GM18526 (cell line): Measurements from ENCODE around the gene NTM.

Experiments used
- POLR2A ChIP-seq: IDR thresholded peaks from 3 replicates; pipeline ENCODE4 v1.6.1; 2011; ENCODE audit not compliant: insufficient read length; ENCODE audit errors: extremely low read depth

Gene NTM

DNA sequence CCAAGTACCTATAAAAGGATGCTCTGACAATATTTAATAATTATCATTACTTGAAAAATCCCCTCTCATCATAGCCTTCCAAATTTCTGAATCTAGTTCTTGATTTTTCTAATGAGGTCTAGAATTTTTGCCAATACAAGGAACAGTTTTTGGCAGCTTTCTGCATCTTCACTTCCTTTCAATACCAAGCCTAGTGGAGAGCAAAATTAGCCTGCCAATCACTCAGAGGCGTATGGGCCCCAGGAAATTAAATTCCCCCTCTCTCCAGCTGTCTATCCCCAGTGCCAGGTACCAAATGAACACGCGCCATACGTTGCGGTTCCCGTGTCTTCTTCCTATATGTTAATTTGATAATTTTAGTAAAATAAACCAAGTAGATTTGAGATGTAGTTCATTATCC is 293.9 kb downstream of the NTM start:
- TF ChIP-seq POLR2A: no peak

DNA sequence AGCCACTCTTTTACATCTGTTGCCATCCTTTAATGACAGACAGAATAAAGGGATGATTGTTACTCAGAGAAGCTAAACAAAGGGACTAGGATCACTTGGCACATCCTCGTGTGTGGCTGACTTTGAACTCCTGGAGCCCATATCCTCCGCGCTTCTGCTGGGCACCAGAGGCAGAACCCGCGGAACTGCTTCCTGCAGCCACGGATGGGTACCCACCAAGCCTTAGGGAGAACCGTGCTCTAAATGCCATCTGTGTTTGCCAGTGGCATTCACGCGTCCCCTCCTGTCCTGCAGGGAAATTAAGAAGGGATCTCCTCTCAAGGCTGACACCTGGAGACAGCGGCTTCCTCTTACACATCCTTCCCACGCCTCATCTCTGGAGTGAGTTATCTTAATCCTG is 294.4 kb downstream of the NTM start:
- no peak for TF ChIP-seq POLR2A

DNA sequence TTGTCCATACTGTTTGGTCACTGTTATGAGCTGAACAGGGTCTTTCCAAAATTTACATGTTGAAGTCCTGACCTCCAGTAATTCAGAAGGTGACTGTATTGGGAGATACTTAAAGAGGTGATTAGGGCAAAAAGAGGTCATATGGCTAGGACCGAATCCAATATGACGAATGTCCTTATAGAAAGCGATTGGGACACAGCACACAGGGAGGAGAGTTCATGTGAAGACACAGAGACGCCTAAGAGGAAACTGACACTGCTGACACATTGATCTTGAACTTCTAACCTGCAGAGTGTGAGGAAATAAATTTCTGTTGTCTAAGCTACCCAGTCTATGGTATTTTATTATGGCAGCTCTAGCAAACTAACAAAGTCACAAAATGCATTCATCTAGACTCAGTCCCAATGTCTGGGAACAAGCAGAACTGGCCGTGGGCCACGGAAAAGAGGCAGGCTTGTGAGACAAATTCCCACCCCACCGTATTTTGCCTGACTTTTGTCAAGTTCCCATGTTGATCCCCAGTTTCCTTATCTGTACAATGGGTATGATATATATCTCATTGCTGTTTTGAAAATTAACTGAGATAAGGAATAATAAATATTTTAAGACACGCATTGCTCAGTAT is 295.0 kb downstream of the NTM start:
- no peak for TF ChIP-seq POLR2A

DNA sequence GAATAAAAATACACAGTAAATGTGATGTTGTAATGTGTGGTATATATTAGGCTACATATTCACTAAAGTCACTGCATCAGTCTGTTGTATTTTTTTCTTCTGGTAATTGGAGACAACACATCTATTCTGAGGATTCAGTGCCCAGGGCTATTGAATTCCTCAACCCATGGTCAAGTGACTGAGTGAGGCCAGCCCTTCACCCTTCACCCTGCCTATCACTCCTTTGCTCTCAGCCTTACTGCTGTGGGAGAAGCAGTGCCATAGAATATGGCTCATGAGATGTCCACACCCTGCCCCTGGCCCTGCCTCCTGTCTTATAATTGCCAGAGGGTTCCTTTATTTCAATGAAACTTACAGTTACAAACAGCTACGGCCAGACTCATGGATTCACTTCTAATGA is 295.6 kb downstream of the NTM start:
- TF ChIP-seq POLR2A: no peak

DNA sequence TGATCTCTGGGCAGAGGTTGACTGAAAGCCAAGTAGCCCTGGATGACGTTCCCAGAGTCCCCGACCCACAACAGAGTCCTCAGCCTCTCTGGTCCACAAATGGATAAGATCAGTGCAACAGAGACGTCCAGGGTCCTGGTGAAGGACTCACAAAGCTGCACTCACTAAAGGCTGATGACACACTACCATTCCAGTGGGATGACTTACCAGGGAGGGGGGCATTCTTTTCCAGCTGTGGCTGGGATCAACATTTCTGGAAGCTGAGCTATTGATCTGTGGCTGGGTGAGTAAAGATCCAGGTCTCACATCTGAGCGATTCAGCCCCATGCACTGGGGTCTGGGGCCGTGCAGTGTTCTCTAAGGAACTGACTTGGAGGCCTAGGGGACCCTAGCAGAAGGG is 296.2 kb downstream of the NTM start:
- no peak for TF ChIP-seq POLR2A

DNA sequence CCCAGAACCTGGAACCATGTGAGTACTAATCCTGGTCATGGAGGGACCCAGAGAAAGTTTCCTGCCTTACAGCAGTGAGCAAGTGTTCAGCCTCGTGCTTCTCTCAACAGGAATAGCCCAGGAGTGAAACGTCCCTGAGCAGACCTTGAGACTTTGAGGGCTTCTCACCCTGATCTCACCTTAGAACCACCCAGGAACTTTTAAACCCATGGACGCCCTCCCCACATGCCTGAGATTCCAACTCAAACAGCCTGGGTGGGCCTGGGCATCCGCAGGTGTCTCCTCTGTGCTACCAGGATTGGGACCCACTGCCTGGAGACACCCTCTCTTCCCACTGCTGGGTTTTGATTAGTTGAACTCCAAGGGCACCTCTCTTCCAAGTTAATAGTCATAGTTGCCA is 297.2 kb downstream of the NTM start:
- no peak for TF ChIP-seq POLR2A

DNA sequence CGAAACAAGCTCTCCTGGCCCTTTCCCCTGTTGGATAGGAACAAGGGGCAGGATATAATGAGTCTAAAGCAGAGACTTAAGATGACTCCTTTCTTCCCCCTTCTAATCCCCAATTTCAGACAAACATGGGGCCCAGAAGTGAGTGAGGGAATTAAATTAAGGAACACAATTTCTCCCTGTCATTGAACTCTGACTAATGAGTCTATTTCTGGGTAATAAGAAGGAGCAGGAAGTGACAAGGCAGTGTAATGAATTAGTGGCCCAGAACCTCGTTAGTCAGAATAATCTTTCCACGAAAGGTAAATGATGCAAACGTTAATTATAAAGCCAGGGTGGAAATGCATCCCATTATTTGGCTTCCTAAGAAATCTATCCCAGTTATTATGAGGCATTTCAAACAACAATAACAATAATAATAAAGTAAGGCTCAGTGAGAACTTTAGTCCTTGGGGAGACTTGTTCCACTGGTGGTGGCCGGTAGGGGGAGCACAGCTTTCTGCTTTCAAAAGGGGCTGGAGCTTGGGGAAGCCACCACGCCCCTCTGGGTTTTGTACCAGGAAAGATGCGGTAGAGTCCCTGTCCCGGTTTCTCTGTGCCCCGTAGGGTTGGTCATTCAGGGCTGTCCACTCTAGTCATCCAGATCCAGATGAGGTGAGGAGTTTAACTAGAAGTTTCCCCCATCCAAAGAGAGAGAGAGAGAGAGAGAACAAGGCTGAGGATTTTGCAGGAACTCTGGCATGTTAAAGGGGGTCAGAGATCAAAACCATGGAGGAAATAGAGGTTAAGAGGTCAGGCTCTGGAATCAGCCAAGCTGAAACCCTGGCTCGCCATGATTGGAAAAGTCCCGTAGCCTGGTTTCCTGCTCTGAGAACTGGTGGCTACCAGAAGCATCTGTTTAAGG is 298.3 kb downstream of the NTM start:
- TF ChIP-seq POLR2A: no peak

DNA sequence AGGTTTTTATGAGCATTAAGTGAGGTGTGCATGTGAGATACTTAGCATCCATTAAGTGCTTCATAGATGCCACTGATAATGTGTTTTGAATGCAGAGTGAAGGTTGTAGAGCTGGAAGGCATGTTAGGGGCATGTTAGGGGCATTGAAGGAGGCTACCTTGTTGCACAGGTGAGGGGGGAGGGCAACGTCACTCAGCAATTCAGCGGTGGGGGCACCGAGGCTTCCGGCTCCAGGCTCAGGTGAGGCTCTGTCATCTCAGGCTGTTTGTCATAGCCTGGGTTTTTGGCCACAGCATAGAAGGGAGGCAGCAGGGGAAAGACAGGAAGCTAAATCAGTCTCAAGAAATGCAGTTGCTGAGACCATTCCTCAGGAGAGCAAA is 299.0 kb downstream of the NTM start:
- no peak for TF ChIP-seq POLR2A

DNA sequence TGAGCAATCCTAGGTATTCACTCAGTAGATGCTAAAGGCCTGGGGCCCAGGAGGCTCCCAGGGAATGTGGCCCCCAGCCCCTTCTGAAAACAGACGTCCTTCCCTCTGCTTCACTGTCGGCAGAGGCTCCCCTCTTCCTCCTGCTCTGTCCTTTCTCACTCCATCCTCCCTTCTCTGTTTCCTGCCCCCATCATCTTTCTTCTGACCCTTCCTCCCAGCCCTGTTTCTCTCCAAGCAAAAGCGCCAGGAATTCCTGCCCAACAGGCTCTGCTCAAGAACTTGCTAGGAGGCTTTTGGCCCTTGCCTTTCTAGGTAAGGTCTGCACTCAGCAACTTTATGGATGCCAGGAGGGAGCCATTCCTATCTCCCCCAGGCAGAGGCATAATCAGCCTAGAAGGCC is 300.5 kb downstream of the NTM start:
- TF ChIP-seq POLR2A: no peak

DNA sequence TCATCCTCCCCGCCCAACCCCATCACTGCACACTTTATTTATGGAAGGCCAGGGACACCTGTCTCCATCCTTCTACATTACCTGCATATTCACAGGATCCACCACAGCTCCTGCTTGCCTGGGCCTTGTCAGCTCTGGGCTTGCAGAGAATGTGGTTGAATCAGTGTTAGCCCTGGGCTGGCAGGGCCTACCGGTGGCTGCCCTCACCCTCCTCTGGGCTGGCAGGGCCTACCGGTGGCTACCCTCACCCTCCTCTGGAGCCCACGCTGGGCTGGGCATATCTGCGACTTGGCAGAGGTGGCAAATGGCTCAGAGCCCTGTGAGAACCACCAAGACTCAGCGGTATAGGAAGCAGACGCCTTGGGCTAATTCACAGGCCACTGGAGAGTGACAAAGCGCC is 300.9 kb downstream of the NTM start:
- no peak for TF ChIP-seq POLR2A

DNA sequence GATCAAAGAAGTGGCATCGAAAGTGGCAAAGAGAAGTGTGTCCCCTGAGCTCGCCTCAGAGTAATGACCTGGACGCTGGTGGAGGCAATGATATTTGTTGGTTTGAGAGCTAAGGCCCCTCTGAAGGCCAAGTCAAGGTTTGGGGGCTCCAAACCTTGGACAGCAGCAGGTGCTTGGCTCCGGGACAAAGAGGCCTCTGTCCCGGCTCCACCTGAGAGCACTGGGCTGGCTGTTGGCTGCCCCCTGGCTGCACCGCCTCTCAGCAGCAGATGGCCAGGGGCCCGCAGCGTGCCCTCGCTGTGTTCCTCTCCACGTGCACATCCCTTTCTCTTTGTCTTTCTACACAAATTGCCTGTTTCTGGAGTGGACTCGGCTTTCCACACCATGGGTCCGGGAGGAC is 301.3 kb downstream of the NTM start:
- TF ChIP-seq POLR2A: no peak

DNA sequence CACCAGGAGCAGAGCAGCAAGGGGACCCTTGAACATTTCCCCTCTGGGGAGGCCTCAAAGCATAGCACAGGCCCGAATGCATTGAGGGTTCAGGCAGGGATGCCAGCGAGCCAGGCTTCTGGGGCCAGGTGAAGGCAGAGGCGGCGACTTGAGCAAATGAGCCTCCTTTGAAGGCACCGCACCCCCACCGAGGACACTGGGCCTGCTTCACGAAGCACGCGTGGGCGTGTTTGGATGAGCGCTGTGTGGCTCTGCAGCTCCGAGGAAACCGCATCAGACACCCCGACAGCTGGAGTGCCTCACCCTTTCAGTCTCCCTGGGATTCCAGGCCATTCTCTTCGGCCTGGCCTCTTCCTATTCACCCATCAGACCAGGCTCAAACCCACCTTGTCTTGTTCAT is 301.8 kb downstream of the NTM start:
- no peak for TF ChIP-seq POLR2A

DNA sequence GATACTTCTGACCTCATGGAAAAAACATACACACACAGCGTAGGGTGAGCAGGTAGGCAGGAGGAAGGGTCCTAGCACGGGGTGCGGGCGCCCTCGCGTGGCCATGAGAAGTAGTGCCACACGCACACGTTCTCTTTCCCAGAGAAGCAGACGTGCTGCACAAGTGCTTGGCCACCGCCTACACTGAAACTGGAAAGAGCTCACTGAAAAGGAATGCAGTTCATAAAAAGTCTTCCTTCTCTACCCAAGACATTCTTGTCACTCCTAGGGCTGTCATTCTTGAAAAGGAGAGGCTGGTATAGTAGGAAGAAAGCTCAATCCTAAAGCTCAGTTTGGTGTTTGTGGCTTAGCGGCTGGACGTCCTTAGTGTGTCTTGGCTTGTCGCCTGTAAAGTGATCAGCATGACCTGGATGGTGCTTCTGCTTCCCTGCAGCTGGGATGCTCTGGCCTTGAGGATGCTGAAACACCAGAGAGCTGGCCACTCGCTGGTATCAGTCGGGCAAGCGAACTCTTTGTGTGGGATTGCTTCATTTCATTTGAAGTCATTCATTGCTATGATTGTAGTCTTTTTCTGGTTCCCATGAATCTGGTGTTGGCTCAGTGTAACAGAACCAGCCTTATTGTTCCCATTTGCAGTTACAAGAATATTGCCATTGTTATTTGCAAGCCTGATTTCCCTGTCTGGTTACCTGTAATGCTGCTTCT is 303.8 kb downstream of the NTM start:
- TF ChIP-seq POLR2A: no peak

DNA sequence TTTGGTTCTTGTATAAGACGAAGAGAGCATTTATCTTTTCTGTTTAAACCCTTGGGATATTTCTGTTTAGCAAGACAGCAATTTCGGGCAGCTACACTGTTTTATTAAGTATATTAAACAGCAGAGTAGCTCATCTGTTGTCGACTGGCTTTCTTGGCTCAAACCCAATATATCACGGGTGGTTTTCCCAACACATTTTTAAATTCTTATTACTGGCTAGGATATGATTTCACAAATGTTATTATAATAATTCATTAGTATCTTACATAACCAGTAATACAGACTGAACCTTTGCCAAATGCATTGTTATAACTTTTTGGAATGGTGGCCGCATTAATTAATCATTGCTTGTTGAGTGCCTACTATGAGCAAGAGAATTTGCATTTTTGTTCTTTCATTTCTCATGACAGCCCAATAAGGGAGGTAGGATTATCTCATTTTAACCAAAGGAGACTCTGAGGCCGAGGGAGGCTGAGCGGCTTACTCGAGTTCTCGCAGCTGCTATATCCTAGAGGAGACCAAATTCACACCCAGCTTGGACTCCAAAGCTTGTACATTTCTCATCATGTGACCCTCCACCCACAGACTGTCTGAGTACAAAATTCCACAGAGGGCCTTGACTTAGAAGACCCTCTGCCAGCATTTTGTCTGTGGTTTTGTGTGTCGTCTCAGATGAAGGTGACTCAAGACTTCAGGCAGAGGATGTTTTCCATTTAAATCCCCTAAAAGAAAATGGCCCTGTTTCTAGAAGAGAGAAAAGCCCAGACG is 304.9 kb downstream of the NTM start:
- TF ChIP-seq POLR2A: no peak

DNA sequence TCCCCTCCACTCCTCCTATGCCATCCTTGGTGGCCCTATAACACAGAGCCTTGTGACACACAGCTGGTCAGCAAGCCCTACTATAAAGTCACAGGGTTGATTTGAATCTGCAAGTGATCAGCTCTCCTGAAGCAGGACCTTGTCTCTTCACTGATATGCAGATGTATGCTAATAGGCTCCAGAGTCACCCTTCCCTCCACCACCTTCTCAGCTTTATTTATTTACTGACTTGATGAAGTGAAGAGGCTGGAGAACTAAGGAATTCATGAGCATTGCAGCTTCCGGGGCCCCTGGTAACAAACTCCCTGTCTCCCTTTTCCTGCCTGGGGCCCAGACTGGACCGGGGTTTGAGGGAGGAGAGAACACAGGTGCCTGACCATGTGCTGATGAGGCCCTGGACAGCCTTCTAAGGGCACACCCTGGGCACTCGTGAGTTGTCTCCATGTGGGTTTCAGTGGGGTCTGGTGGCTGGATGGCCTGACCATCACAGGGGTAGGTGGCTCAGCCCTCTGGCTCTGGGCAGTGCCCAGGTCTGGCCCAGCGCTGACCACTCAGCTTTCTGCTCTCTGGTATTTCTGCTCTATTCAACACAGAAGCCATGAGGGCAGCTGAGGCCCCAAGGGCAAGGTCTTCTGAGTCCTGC is 307.5 kb downstream of the NTM start:
- TF ChIP-seq POLR2A: no peak

DNA sequence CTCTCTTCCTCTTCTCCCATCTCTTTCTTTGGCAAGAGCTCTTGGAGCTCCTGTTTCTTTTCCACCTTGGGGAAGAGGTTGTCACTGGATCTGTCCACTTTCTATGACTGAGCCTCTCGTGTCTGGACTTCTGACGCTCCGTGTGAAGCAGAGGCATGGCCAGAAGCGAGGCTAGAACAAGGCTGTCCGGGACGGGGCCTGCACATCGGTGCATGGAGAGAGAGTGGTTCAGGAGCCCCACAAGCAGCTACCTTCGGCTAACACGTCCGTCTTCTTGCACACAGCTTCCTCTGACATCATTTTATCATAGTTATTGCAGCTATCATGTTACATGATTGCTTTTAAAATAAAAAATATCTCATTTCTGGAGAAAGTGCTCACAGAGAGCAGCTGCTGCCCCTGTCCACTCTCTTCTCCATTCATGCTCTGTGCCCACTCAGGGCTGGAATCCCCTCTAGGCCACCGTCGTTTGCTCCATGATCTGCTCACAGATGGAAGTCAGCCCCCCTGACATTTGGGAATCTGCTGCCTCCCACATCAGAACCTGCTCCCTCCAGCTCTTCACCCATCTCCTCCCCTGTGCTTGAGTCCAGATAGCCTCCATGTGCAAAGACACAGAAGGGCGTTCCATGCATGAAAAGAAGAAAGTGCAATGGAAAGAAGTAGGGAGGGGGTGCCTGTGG is 308.4 kb downstream of the NTM start:
- no peak for TF ChIP-seq POLR2A
